OCI-LY7 (cell line): ENCODE results near the gene DUSP22.

Experiments used
- CTCF ChIP-seq: fragments of 200-600 bp; sonication (generic); conservative IDR thresholded peaks from 2 replicates; pipeline ENCODE4 v1.5.1; 2014; ENCODE audit warnings: mild to moderate bottlenecking, antibody characterized with exemption, low read length, moderate library complexity, mixed read lengths
- EZH2phosphoT487 ChIP-seq: fragments of 200-600 bp; sonication (generic); IDR thresholded peaks from 2 replicates; pipeline ENCODE4 v1.6.1; 2018; ENCODE audit warnings: low read depth, borderline replicate concordance, mild to moderate bottlenecking, mixed run types, antibody characterized with exemption, low read length, moderate library complexity, mixed read lengths

DNA sequence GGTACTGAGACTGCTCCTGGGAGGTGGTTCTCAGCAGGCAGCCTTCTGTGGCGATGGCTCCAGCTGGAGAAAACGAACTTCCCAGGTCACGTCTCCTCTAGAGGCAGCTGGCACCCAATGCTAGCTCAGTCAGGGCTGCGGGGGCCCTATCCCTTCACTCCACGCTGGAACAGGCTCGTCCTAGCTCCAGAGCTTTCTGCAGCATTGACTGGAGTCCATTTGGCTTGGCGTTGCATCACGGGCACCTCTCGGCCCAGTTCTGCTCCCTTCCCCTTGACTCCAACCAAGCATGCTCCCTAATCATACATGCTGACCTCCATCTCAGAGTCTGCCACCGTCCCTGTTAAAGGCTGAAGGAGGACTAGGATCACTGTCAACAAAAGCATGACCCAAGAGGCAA is 93.3 kb downstream of the DUSP22 start:
- TF ChIP-seq CTCF (no peak), EZH2phosphoT487 (no peak)
